ENCODE results near the gene IL17A. TPM values are rescaled to one million over a fixed set of nuclear protein-coding genes. Genes with fewer than 3 reads are reported as not detected.

The IL17A gene
- total and polyA plus RNA-seq, 2 donors (not counting 1 experiment from before 2014, with no cell fraction given) = not detected

GRCh38 chr6:52187098-52187497, 923 bp downstream of the IL17A start:
- TF ChIP-seq CTCF (conservative IDR thresholded peaks at IDR 0.05 in 1 of 2, IDR thresholded peaks at IDR 0.05 in 1 of 2; ENCODE audit: low read depth in 1 of 2, low read length in 2 of 2) = no peak
- TF ChIP-seq EZH2 (IDR thresholded peaks at IDR 0.05; ENCODE audit: low read length, missing control alignments) = no peak
- H3K79me2 ChIP-seq (ENCODE audit: control insufficient read depth, insufficient read depth, low read length) = no peaks in the 10 kb centered on the region
- H3K4me2 ChIP-seq (ENCODE audit: extremely low read depth, insufficient read depth, low read length) = no peak overlapping the region
- no peaks in the 10 kb centered on the region for H3K27me3 ChIP-seq (ENCODE audit: control insufficient read depth, insufficient read depth, low read length)
- no peaks in the 10 kb centered on the region for H3K9me3 ChIP-seq (ENCODE audit: control insufficient read depth, insufficient read depth, low read depth, low read length)
- no peak overlapping the region for H3K9ac ChIP-seq (ENCODE audit: insufficient read depth, low read length)
- no peaks in the 10 kb centered on the region for H3K36me3 ChIP-seq (ENCODE audit: control insufficient read depth, insufficient read depth, low read length)
- DNase-seq (ENCODE audit: low read depth in 2 of 2) = no peak
- no peak overlapping the region for H3K27ac ChIP-seq (ENCODE audit: insufficient read depth, low read length)
- no peak overlapping the region for H3K4me3 ChIP-seq (replicated peaks in 1 of 4; ENCODE audit: control extremely low read depth in 1 of 4, insufficient read depth in 1 of 4, low read depth in 3 of 4, low read length in 4 of 4)
- peaks cover 1% of the 10 kb centered on the region for H4K20me1 ChIP-seq (ENCODE audit: control insufficient read depth, extremely low read depth, insufficient read depth, low read length)
- no peak overlapping the region for H2AFZ ChIP-seq (ENCODE audit: low read length)
- no peaks in the 10 kb centered on the region for H3K4me1 ChIP-seq (ENCODE audit: control insufficient read depth, extremely low read depth, insufficient read depth, low read length)

- no peak for DNase-seq (ENCODE audit: low read depth in 2 of 2)
- Histone ChIP-seq H3K4me1 (ENCODE audit: control insufficient read depth, extremely low read depth, insufficient read depth, low read length) (no peaks in the 10 kb centered on the region), H3K4me2 (ENCODE audit: extremely low read depth, insufficient read depth, low read length) (no peak overlapping the region), H3K4me3 (replicated peaks in 1 of 4; ENCODE audit: control extremely low read depth in 1 of 4, insufficient read depth in 1 of 4, low read depth in 3 of 4, low read length in 4 of 4) (no peak overlapping the region), H2AFZ (ENCODE audit: low read length) (no peak overlapping the region), H3K9ac (ENCODE audit: insufficient read depth, low read length) (no peak overlapping the region), H3K9me3 (ENCODE audit: control insufficient read depth, insufficient read depth, low read depth, low read length) (no peaks in the 10 kb centered on the region), H3K27ac (ENCODE audit: insufficient read depth, low read length) (no peak overlapping the region), H3K27me3 (ENCODE audit: control insufficient read depth, insufficient read depth, low read length) (no peaks in the 10 kb centered on the region), H3K79me2 (ENCODE audit: control insufficient read depth, insufficient read depth, low read length) (no peaks in the 10 kb centered on the region), H3K36me3 (ENCODE audit: control insufficient read depth, insufficient read depth, low read length) (no peaks in the 10 kb centered on the region), H4K20me1 (ENCODE audit: control insufficient read depth, extremely low read depth, insufficient read depth, low read length) (peaks cover 1% of the 10 kb centered on the region)
- no peak for TF ChIP-seq CTCF (conservative IDR thresholded peaks at IDR 0.05 in 1 of 2, IDR thresholded peaks at IDR 0.05 in 1 of 2; ENCODE audit: low read depth in 1 of 2, low read length in 2 of 2)
- TF ChIP-seq EZH2 (IDR thresholded peaks at IDR 0.05; ENCODE audit: low read length, missing control alignments) = no peak
These were observed 3.8 kb downstream of the IL17A start for GRCh38 chr6:52189974-52190373.

GRCh38 chr6:52190409-52190808, 4.2 kb downstream of the IL17A start:
- no peak for DNase-seq (ENCODE audit: low read depth in 2 of 2)
- Histone ChIP-seq H3K27ac (ENCODE audit: insufficient read depth, low read length) (no peak overlapping the region), H3K79me2 (ENCODE audit: control insufficient read depth, insufficient read depth, low read length) (no peaks in the 10 kb centered on the region), H2AFZ (ENCODE audit: low read length) (no peak overlapping the region), H3K9ac (ENCODE audit: insufficient read depth, low read length) (no peak overlapping the region), H3K4me2 (ENCODE audit: extremely low read depth, insufficient read depth, low read length) (no peak overlapping the region), H3K27me3 (ENCODE audit: control insufficient read depth, insufficient read depth, low read length) (no peaks in the 10 kb centered on the region), H4K20me1 (ENCODE audit: control insufficient read depth, extremely low read depth, insufficient read depth, low read length) (peaks cover 1% of the 10 kb centered on the region), H3K9me3 (ENCODE audit: control insufficient read depth, insufficient read depth, low read depth, low read length) (no peaks in the 10 kb centered on the region), H3K36me3 (ENCODE audit: control insufficient read depth, insufficient read depth, low read length) (no peaks in the 10 kb centered on the region), H3K4me3 (replicated peaks in 1 of 4; ENCODE audit: control extremely low read depth in 1 of 4, insufficient read depth in 1 of 4, low read depth in 3 of 4, low read length in 4 of 4) (no peak overlapping the region), H3K4me1 (ENCODE audit: control insufficient read depth, extremely low read depth, insufficient read depth, low read length) (no peaks in the 10 kb centered on the region)
- TF ChIP-seq EZH2 (IDR thresholded peaks at IDR 0.05; ENCODE audit: low read length, missing control alignments) (no peak), CTCF (conservative IDR thresholded peaks at IDR 0.05 in 1 of 2, IDR thresholded peaks at IDR 0.05 in 1 of 2; ENCODE audit: low read depth in 1 of 2, low read length in 2 of 2) (no peak)
